SK-N-DZ (cell line): ENCODE measurements around the gene IMPA2.
"Not testable (repeated sequence)": the region's sequence is repeated elsewhere in the genome, so short reads cannot be mapped to it uniquely, and the experiment has no call there.

Experiments
- DNase-seq: peaks from one replicate; pipeline ENCODE4 v3.0.0-alpha.2; 2015; ENCODE audit warnings: low spot score
- small RNA-seq, 2 experiments: library from RNA; depleted of rRNA; stranded (forward); fragments of <200 nt; gene quantifications; one replicate each; pipeline ENCODE3, GENCODE V24; 2014

The IMPA2 gene

GRCh38 chr18:12071066-12071465 lies 89.8 kb downstream of the IMPA2 start:
- DNase-seq, result not testable (repeated sequence)

GRCh38 chr18:12072996-12073395 lies 91.7 kb downstream of the IMPA2 start:
- DNase-seq, result no peak

- DNase-seq, result no peak
Measured at GRCh38 chr18:12074736-12075135, 93.4 kb downstream of the IMPA2 start.

GRCh38 chr18:12076424-12077140 lies 95.3 kb downstream of the IMPA2 start:
- no peak for DNase-seq

- DNase-seq, result not testable (repeated sequence)
Measured at GRCh38 chr18:12077994-12078393, 96.7 kb downstream of the IMPA2 start.

- no peak for DNase-seq
Measured at GRCh38 chr18:12079491-12080237, 98.4 kb downstream of the IMPA2 start.

Small RNAs within 50 kb of the gene (small RNA-seq; reads per million reads assigned to genes)
- 0 reads per million in 2 experiments for gene AP001542.1
